Measurements from ENCODE around the gene NEFH. TPM values are rescaled to one million over a fixed set of nuclear protein-coding genes. Genes with fewer than 3 reads are reported as not detected.
A peak's percentile ranks its signal among the peaks of the same experiment; 100 is the strongest.

The NEFH gene
- total RNA-seq, 1 donor from 2014 or later = 3.5 TPM

DNA sequence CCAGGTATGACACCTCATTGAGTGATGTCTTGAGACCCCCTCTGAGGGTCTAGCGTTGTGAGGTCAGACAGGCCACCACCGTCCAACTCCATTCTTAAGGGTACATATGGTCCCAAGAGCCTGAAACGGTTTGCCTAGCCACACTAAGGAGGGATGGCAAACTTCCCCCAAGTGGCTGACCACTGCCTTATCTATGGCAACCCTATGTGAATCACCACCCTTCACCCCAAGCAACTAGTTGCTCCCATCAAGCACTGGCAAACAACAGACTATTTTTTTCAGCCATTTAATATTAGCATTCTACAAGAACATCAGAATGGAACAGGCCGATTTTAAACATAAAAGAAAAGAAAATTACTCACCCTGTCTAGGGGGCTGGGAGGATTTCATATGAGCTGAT is 50.7 kb downstream of the NEFH start:
- TF ChIP-seq, protein P1, sequence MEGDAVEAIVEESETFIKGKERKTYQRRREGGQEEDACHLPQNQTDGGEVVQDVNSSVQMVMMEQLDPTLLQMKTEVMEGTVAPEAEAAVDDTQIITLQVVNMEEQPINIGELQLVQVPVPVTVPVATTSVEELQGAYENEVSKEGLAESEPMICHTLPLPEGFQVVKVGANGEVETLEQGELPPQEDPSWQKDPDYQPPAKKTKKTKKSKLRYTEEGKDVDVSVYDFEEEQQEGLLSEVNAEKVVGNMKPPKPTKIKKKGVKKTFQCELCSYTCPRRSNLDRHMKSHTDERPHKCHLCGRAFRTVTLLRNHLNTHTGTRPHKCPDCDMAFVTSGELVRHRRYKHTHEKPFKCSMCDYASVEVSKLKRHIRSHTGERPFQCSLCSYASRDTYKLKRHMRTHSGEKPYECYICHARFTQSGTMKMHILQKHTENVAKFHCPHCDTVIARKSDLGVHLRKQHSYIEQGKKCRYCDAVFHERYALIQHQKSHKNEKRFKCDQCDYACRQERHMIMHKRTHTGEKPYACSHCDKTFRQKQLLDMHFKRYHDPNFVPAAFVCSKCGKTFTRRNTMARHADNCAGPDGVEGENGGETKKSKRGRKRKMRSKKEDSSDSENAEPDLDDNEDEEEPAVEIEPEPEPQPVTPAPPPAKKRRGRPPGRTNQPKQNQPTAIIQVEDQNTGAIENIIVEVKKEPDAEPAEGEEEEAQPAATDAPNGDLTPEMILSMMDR (IDR thresholded peaks at IDR 0.05) = no peak
- no peak overlapping the region for H3K27ac Mint-ChIP-seq (ENCODE audit: unreplicated experiment)
- H3K4me1 Mint-ChIP-seq (ENCODE audit: low read depth) = no peaks in the 10 kb centered on the region
- H3K4me3 Mint-ChIP-seq (ENCODE audit: unreplicated experiment) = no peak overlapping the region
- no peaks in the 10 kb centered on the region for H3K27me3 Mint-ChIP-seq (ENCODE audit: low read depth)
- no peak for DNase-seq (ENCODE audit: low spot score)
- peaks cover 39% of the 10 kb centered on the region for H3K36me3 Mint-ChIP-seq (ENCODE audit: low read depth)
- peaks cover 7% of the 10 kb centered on the region for H3K9me3 Mint-ChIP-seq (ENCODE audit: low read depth)

DNA sequence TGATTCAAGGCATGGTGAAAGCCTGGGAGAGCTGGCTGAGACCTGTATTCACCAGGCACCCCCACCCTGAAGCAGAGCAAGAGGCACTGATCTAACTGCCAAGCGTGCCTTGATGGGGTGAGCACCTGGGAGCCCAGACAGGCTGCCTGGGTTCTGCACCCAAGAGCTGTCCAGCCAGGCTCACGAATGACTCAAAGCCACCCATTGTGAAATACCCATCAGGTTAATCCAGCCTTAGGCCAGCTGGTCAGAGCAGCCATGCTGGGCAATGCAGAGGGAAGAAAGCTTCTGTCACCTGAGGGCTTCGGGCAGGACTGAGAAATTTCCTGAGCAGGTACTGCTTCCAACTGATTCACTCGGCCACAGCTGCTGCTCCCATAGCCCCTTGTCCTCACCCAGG is 51.4 kb downstream of the NEFH start:
- Mint-ChIP-seq H3K36me3 (ENCODE audit: low read depth) (peaks cover 42% of the 10 kb centered on the region), H3K27ac (ENCODE audit: unreplicated experiment) (no peak overlapping the region), H3K4me1 (ENCODE audit: low read depth) (no peaks in the 10 kb centered on the region), H3K4me3 (ENCODE audit: unreplicated experiment) (no peak overlapping the region), H3K9me3 (ENCODE audit: low read depth) (peaks cover 7% of the 10 kb centered on the region), H3K27me3 (ENCODE audit: low read depth) (no peaks in the 10 kb centered on the region)
- DNase-seq (ENCODE audit: low spot score) = peak; percentile 46
- TF ChIP-seq, protein P1 (IDR thresholded peaks at IDR 0.05) = no peak

DNA sequence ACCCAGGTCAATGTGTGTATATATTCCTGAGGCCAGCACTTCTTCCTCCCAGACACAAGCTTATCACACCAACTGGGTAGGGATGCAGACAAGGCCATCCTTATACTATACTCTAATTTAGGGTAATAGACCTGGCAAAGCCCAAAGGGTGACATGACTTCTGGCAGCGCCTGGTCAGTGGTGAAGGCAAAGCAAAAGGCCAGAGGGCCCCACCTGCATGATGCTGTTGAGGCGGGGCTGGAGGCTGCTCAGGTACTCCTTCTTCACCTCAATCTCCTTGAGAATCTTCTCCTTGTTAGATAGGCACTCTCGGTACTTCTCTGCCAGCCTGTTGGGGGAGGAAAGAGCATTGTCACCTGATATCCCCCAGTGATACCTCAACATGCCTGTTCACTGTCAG is 56.4 kb downstream of the NEFH start:
- Mint-ChIP-seq H3K27me3 (ENCODE audit: low read depth) (no peaks in the 10 kb centered on the region), H3K9me3 (ENCODE audit: low read depth) (peaks cover 7% of the 10 kb centered on the region), H3K36me3 (ENCODE audit: low read depth) (peaks cover 43% of the 10 kb centered on the region), H3K27ac (ENCODE audit: unreplicated experiment) (no peak overlapping the region), H3K4me1 (ENCODE audit: low read depth) (no peaks in the 10 kb centered on the region), H3K4me3 (ENCODE audit: unreplicated experiment) (no peak overlapping the region)
- DNase-seq (ENCODE audit: low spot score) = peak; percentile 53
- TF ChIP-seq, protein P1 (IDR thresholded peaks at IDR 0.05) = no peak

DNA sequence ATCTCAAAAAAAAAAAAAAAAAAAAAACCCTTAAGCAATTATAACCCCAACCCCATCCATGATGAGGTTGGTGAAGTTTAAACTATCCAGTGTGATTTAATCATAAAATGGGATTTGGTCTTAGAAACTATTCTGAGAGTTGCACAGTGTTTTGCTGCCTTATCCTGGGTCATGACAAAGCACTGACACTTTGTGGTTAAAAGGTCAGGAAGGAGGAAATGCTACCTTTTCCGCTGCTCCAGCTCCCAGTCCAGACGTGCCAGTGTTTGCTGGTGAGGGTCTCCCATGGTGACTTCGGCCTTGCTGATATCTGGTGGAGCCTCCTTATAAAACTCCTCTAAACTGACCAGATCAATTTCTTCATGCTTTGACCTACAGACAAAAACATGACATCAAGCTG is 59.1 kb downstream of the NEFH start:
- Mint-ChIP-seq H3K36me3 (ENCODE audit: low read depth) (peaks cover 39% of the 10 kb centered on the region), H3K4me3 (ENCODE audit: unreplicated experiment) (no peak overlapping the region)

More for the DNA sequence above, 59.1 kb downstream of the NEFH start:
- Mint-ChIP-seq H3K4me1 (ENCODE audit: low read depth) (no peaks in the 10 kb centered on the region), H3K9me3 (ENCODE audit: low read depth) (peaks cover 3% of the 10 kb centered on the region), H3K27ac (ENCODE audit: unreplicated experiment) (no peak overlapping the region), H3K27me3 (ENCODE audit: low read depth) (no peaks in the 10 kb centered on the region)
- TF ChIP-seq, protein P1 (IDR thresholded peaks at IDR 0.05) = no peak
- DNase-seq (ENCODE audit: low spot score) = peak; percentile 11

Other genes with a start within 250 kb of the NEFH start
- gene RHBDD3, start 212.2 kb upstream of the NEFH start, total RNA-seq = 29.5 to 37.6 TPM (median 30.9 TPM) in 3 replicates
- gene EWSR1, start 211.9 kb upstream of the NEFH start, total RNA-seq = 139 to 205 TPM (median 144 TPM) in 3 replicates
- 34.5 to 35.6 TPM (median 34.8 TPM) in 3 replicates for gene GAS2L1, start 173.6 kb upstream of the NEFH start, total RNA-seq
- 0.27 to 1.2 TPM (median 0.31 TPM) in 3 replicates for gene RASL10A, start 164.5 kb upstream of the NEFH start, total RNA-seq
- gene AP1B1, start 91.6 kb upstream of the NEFH start, total RNA-seq = 42.0 to 55.6 TPM (median 45.7 TPM) in 3 replicates
- gene RFPL1, start 41.6 kb upstream of the NEFH start, total RNA-seq = not detected in 3 replicates
- 40.0 to 45.1 TPM (median 42.9 TPM) in 3 replicates for gene THOC5, start 73.5 kb downstream of the NEFH start, total RNA-seq
- 33.4 to 40.8 TPM (median 35.3 TPM) in 3 replicates for gene NIPSNAP1, start 100.9 kb downstream of the NEFH start, total RNA-seq
- gene NF2, start 123.4 kb downstream of the NEFH start, total RNA-seq = 73.0 to 90.9 TPM (median 75.0 TPM) in 3 replicates
- not detected in 3 replicates for gene CABP7, start 239.8 kb downstream of the NEFH start, total RNA-seq